HepG2 (cell line): Measurements from ENCODE around the gene OVCH2. TPM values are rescaled to one million over a fixed set of nuclear protein-coding genes. Genes with fewer than 3 reads are reported as not detected.

Experiments used
- ATAC-seq: fragments of 200-7000 bp; cut with Tn5 transposase; 3 replicates; pipeline ENCODE4 v1.9.1; 2020; ENCODE audit warnings: mild to moderate bottlenecking, moderate library complexity
- BruUV-seq: library from RNA; stranded (reverse); fragments of 400-500 nt; replicated peaks from 2 replicates; lab custom pipeline; 2021; lab: Mats Ljungman, UMichigan
- CTCF ChIA-PET: fragments of 300-600 bp; formaldehyde crosslinking; extraction: SDS; loops from one replicate; lab custom pipeline; 2021; ENCODE audit warnings: low total read pairs, inconsistent platforms, low intra/inter-chr PET ratio; lab: Yijun Ruan, JAX
- POLR2A ChIA-PET: fragments of 350-600 bp; sonication (Branson Sonifier 250); formaldehyde crosslinking; loops from one replicate; lab custom pipeline; 2020; ENCODE audit warnings: antibody characterized with exemption, inconsistent platforms; lab: Yijun Ruan, JAX
- DNase-seq: peaks from one replicate; pipeline ENCODE4 v3.0.0-alpha.2; 2015; ENCODE audit warnings: low spot score
- FAIRE-seq: peaks from 3 replicates; lab custom pipeline; 2011; peaks lifted over from hg19 to GRCh38; lab: Jason Lieb, UNC
- H2AFZ ChIP-seq: one replicate; pipeline ENCODE4 v1.6.1; 2011; ENCODE audit warnings: low read length, inconsistent platforms
- H3K27ac ChIP-seq: fragments of 300-600 bp; 3 replicates; pipeline ENCODE4 v1.8.0; 2011; ENCODE audit warnings: mixed run types, mild to moderate bottlenecking, mixed read lengths, low read length, inconsistent platforms; ENCODE audit not compliant: insufficient read depth; ENCODE audit errors: extremely low read length
- H3K27me3 ChIP-seq, 2 experiments: fragments of 200-600 bp in 1 of 2; 2 replicates in 1 of 2; 3 replicates in 1 of 2; pipeline versions ENCODE4 v1.6.0 to v1.8.0; 2011; ENCODE audit warnings: low read length in 2 of 2, mild to moderate bottlenecking in 2 of 2, moderate library complexity in 2 of 2, inconsistent platforms in 1 of 2; ENCODE audit not compliant: insufficient read depth in 2 of 2, control insufficient read depth in 1 of 2
- H3K36me3 ChIP-seq, 2 experiments: fragments of 200-600 bp in 1 of 2; replicated peaks in 1 of 2; 2 replicates in 1 of 2; 3 replicates in 1 of 2; pipeline versions ENCODE4 v1.5.1 to v1.8.0; 2011; ENCODE audit warnings: low read length in 2 of 2, inconsistent platforms in 1 of 2; ENCODE audit not compliant: insufficient read depth in 2 of 2, control insufficient read depth in 1 of 2
- H3K4me1 ChIP-seq: 2 replicates; pipeline ENCODE4 v1.5.1; 2012; ENCODE audit warnings: low read length, inconsistent platforms; ENCODE audit not compliant: insufficient read depth
- H3K4me2 ChIP-seq: 2 replicates; pipeline ENCODE4 v1.6.0; 2011; ENCODE audit warnings: low read depth, low read length, inconsistent platforms
- H3K4me3 ChIP-seq, 3 experiments: fragments of 200-600 bp in 1 of 3; sonication (generic), shearing (Covaris generic) in 1 of 3; replicated peaks in 1 of 3; 2 replicates each; pipeline ENCODE4 v1.5.1; 2011 to 2016; ENCODE audit warnings: low read length in 3 of 3, inconsistent platforms in 2 of 3, low read depth in 2 of 3, mild to moderate bottlenecking in 2 of 3, control low read depth in 1 of 3, mixed read lengths in 1 of 3; ENCODE audit not compliant: insufficient read depth in 1 of 3
- H3K79me2 ChIP-seq: one replicate; pipeline ENCODE4 v1.6.1; 2011; ENCODE audit warnings: low read length, inconsistent platforms; ENCODE audit not compliant: insufficient read depth
- H3K9ac ChIP-seq: 2 replicates; pipeline ENCODE4 v1.6.0; 2011; ENCODE audit warnings: mild to moderate bottlenecking, low read depth, low read length, inconsistent platforms; ENCODE audit not compliant: insufficient read depth
- H3K9me3 ChIP-seq: 2 replicates; pipeline ENCODE4 v1.5.1; 2012; ENCODE audit warnings: mild to moderate bottlenecking, low read length
- H4K20me1 ChIP-seq: 2 replicates; pipeline ENCODE4 v1.6.0; 2011; ENCODE audit warnings: inconsistent platforms, mild to moderate bottlenecking, low read length, moderate library complexity; ENCODE audit not compliant: insufficient read depth
- ATRX ChIP-seq: sonication (generic); formaldehyde crosslinking; IDR thresholded peaks from 2 replicates; pipeline ENCODE4 v1.4.0; 2020; ENCODE audit warnings: missing genetic modification reagents, borderline replicate concordance
- DMAP1 ChIP-seq: IDR thresholded peaks from 2 replicates; pipeline ENCODE4 v1.6.1; 2016
- KDM5B ChIP-seq: sonication (generic); formaldehyde crosslinking; IDR thresholded peaks from 2 replicates; pipeline ENCODE4 v1.4.0; 2020; ENCODE audit warnings: missing genetic modification reagents, mild to moderate bottlenecking, borderline replicate concordance
- SP4 ChIP-seq: sonication (generic); formaldehyde crosslinking; IDR thresholded peaks from 2 replicates; pipeline ENCODE4 v1.8.1; 2023; ENCODE audit warnings: mild to moderate bottlenecking, missing genetic modification reagents
- TOPORS ChIP-seq: sonication (generic); formaldehyde crosslinking; IDR thresholded peaks from 2 replicates; pipeline ENCODE4 v1.8.0; 2023; ENCODE audit warnings: mild to moderate bottlenecking, missing genetic modification reagents
- U2AF1 ChIP-seq: fragments of 200-400 bp; formaldehyde crosslinking; optimal IDR thresholded peaks from 2 replicates; pipeline ENCODE3; 2017; ENCODE audit warnings: mild to moderate bottlenecking, low read depth, low read length
- ZNF160 ChIP-seq: sonication (generic); formaldehyde crosslinking; IDR thresholded peaks from 2 replicates; pipeline ENCODE4 v1.8.0; 2022; ENCODE audit warnings: mild to moderate bottlenecking, inconsistent platforms, missing genetic modification reagents
- ZNF251 ChIP-seq: sonication (generic); formaldehyde crosslinking; IDR thresholded peaks from 2 replicates; pipeline ENCODE4 v1.9.0; 2021; ENCODE audit warnings: mild to moderate bottlenecking, missing genetic modification reagents
- ZNF432 ChIP-seq: sonication (generic); formaldehyde crosslinking; IDR thresholded peaks from 2 replicates; pipeline ENCODE4 v1.5.0; 2020; ENCODE audit warnings: missing genetic modification reagents, mild to moderate bottlenecking, borderline replicate concordance
- ZNF83 ChIP-seq: sonication (generic); formaldehyde crosslinking; IDR thresholded peaks from 2 replicates; pipeline ENCODE4 v1.4.0; 2020; ENCODE audit warnings: missing genetic modification reagents, mild to moderate bottlenecking, borderline replicate concordance
- ZSCAN9 ChIP-seq: IDR thresholded peaks from 2 replicates; pipeline ENCODE4 v1.6.1; 2016; ENCODE audit warnings: borderline replicate concordance
- WGBS: methylation state at CpG from one replicate; pipeline ENCODE4 v1.1.6; 2017; ENCODE audit warnings: low lambda C conversion rate; 5-methylcytosine and 5-hydroxymethylcytosine counted together
- in situ Hi-C: cut with HindIII; loops from 2 replicates; pipeline ENCODE4 v1.10.0; 2017; ENCODE audit warnings: low pct_unique_long_range_greater_than_20kb; ENCODE audit not compliant: extremely low pct_ligation_motif_present
- intact Hi-C: fragments of 100-400 bp; cut with micrococcal nuclease; formaldehyde crosslinking; loops from one replicate; pipeline ENCODE4 v1.10.0; 2022; ENCODE audit not compliant: unreplicated experiment
- polyA plus RNA-seq, 8 experiments: library from polyadenylated mRNA; depleted of rRNA in 3 of 8; stranded (reverse) in 7 of 8; unstranded in 1 of 8; fragments of >200 nt; fragmentation: Illumina TruSeq in 4 of 8; extraction: Trizol in 4 of 8; gene quantifications; 2 replicates each; pipeline versions ENCODE4 v1.2.1 to v1.2.3, GENCODE V29; 2011 to 2016; ENCODE audit warnings: low read depth in 4 of 8, missing spikeins in 1 of 8, mixed read lengths in 1 of 8; ENCODE audit not compliant: insufficient read depth in 1 of 8
- total RNA-seq, 5 experiments: library from RNA; depleted of rRNA; stranded (reverse); fragments of >200 nt; fragmentation: Illumina TruSeq; extraction: Trizol; gene quantifications; 2 replicates each; pipeline ENCODE4 v1.2.3, GENCODE V29; 2016; ENCODE audit warnings: low read depth in 1 of 5
- TF ChIP-seq, protein P1 (sequence below): sonication (generic); formaldehyde crosslinking; conservative IDR thresholded peaks from 2 replicates; pipeline ENCODE4 v1.4.0; 2020; ENCODE audit warnings: missing genetic modification reagents
- TF ChIP-seq, protein P2 (sequence below): IDR thresholded peaks from 2 replicates; pipeline ENCODE4 v1.6.1; 2018; ENCODE audit warnings: missing genetic modification reagents, mild to moderate bottlenecking, missing compliant biosample characterization
- TF ChIP-seq, protein P3 (sequence below): sonication (generic); formaldehyde crosslinking; IDR thresholded peaks from 2 replicates; pipeline ENCODE4 v1.5.0; 2020; ENCODE audit warnings: mild to moderate bottlenecking, missing genetic modification reagents

The OVCH2 gene
- total and polyA plus RNA-seq, 2 of the 13 experiments (the other 11 are each of a cell fraction or from before 2014, with no cell fraction given): not detected

DNA sequence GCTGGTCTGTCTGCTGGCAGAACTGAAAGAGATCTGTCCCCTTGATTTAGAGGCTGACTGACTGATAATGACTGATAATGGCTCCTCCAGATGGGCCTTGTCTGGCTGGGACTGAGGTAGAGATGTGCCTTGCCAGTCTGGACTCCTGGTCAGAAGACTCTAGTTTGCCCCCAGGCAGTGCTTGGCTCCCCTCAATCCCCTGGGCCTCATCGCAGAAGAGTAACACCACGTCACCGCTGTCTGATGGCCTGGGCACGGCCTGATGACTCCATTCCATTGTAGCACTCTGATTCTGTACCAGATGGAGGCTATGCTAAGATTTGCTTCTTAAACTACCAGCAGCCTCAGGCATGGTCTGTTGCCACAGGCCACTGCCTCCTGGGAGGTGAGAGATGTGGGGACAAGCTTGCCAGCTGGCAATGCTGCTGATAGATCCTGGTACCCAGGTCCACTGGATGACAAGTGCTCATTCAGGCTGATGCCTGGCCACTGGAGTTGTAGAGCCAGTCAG lies 52.0 kb downstream of the OVCH2 start (continued):
- TF ChIP-seq, protein P1, sequence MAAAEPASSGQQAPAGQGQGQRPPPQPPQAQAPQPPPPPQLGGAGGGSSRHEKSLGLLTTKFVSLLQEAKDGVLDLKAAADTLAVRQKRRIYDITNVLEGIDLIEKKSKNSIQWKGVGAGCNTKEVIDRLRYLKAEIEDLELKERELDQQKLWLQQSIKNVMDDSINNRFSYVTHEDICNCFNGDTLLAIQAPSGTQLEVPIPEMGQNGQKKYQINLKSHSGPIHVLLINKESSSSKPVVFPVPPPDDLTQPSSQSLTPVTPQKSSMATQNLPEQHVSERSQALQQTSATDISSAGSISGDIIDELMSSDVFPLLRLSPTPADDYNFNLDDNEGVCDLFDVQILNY: no peak
- no peak for TF ChIP-seq ZNF251 (CRISPR knock-in tag)
- TF ChIP-seq ZSCAN9: no peak
- TF ChIP-seq ZNF432 (CRISPR knock-in tag): no peak
- TF ChIP-seq ZNF83 (CRISPR knock-in tag): no peak
- TF ChIP-seq DMAP1 (CRISPR knock-in tag): no peak
- TF ChIP-seq, all 625 proteins: peak for 0

DNA sequence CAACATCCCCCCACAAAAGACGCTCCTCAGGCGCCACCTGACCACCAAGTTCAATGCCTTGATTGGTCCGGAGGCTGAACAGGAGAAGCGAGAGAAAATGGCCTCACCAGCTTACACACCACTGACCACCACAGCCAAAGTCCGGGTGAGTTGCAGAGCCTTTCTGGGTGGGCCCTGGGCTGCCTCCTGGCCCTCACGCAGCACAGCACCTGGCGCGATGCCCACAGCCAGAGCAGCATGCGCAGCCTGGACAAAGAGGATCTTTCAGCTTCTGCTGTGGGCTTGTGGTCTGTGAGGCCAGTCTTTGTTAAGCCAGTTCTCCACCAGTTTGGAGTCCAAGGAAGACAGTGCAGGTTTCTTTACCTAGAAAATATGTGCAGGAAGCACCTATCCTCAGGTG lies 54.6 kb downstream of the OVCH2 start:
- no TSS peak for BruUV-seq
- POLR2A ChIA-PET: no interaction called here
- FAIRE-seq: no peak

More for the DNA sequence above, 54.6 kb downstream of the OVCH2 start:
- 97% methylated on average over 9 of the region's 9 CpGs for WGBS
- CTCF ChIA-PET: no interaction called here
- no peak overlapping the region for H3K4me2 ChIP-seq
- no peak for ATAC-seq
- H3K36me3 ChIP-seq: peaks cover 37 to 76% of the 10 kb centered on the region in 2 experiments
- H2AFZ ChIP-seq: no peak overlapping the region
- no peak overlapping the region for H3K27ac ChIP-seq
- no peaks in the 10 kb centered on the region for H3K9me3 ChIP-seq
- no peaks in the 10 kb centered on the region for H3K27me3 ChIP-seq
- peaks cover 24% of the 10 kb centered on the region for H3K4me1 ChIP-seq
- H4K20me1 ChIP-seq: no peaks in the 10 kb centered on the region
- no peak overlapping the region for H3K9ac ChIP-seq
- DNase-seq: no peak
- no peak for TF ChIP-seq KDM5B
- no peak for TF ChIP-seq SP4 (CRISPR knock-in tag)
- no peak for TF ChIP-seq TOPORS
- TF ChIP-seq ZNF160 (CRISPR knock-in tag): no peak
- TF ChIP-seq, protein P2, sequence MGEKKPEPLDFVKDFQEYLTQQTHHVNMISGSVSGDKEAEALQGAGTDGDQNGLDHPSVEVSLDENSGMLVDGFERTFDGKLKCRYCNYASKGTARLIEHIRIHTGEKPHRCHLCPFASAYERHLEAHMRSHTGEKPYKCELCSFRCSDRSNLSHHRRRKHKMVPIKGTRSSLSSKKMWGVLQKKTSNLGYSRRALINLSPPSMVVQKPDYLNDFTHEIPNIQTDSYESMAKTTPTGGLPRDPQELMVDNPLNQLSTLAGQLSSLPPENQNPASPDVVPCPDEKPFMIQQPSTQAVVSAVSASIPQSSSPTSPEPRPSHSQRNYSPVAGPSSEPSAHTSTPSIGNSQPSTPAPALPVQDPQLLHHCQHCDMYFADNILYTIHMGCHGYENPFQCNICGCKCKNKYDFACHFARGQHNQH (CRISPR knock-in tag): no peak
- no peak for TF ChIP-seq ATRX
- TF ChIP-seq U2AF1: no peak
- TF ChIP-seq, protein P3, sequence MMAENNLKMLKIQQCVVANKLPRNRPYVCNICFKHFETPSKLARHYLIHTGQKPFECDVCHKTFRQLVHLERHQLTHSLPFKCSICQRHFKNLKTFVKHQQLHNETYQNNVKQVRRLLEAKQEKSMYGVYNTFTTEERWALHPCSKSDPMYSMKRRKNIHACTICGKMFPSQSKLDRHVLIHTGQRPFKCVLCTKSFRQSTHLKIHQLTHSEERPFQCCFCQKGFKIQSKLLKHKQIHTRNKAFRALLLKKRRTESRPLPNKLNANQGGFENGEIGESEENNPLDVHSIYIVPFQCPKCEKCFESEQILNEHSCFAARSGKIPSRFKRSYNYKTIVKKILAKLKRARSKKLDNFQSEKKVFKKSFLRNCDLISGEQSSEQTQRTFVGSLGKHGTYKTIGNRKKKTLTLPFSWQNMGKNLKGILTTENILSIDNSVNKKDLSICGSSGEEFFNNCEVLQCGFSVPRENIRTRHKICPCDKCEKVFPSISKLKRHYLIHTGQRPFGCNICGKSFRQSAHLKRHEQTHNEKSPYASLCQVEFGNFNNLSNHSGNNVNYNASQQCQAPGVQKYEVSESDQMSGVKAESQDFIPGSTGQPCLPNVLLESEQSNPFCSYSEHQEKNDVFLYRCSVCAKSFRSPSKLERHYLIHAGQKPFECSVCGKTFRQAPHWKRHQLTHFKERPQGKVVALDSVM: no peak
- H3K79me2 ChIP-seq: no peaks in the 10 kb centered on the region
- intact Hi-C loops: no loop called here
- H3K4me3 ChIP-seq: no peak overlapping the region
- in situ Hi-C loops: loop anchor here (5.0 kb wide), 1 partner anchor 79 kb away; no protein-coding TSS in a partner anchor
